Gastroesophageal sphincter (tissue), 3 donors: ENCODE results near the gene TARBP1.

Source experiments
- CTCF ChIP-seq, 4 experiments: fragments of 200-600 bp in 2 of 4; fragments of 450-650 bp in 2 of 4; sonication (generic) in 1 of 4; IDR thresholded peaks; one replicate each; pipeline ENCODE4 v1.5.1; 2017 to 2019; ENCODE audit warnings: antibody characterized with exemption in 4 of 4, mild to moderate bottlenecking in 2 of 4, moderate library complexity in 2 of 4
- POLR2AphosphoS5 ChIP-seq: sonication (generic); formaldehyde crosslinking; IDR thresholded peaks from one replicate; pipeline ENCODE4 v1.6.1; 2017; ENCODE audit warnings: antibody characterized with exemption

DNA sequence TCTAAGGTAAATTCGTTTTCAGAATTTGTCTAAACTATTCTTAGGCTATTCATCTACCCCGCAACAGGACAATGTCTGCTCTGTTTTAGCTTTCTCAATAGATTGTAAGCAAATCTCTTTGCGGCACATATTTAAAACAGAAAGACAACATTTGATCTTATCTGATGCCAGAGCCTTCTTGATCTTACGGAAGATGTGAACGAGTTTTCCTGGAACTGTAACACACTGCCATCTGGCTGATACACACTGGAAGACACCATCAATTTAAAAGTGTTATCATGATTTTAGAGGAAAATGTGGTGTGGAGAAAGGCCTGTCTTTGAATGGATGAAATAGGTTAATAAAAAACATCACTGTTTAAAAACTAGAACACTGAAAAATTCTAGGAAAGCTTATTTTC, 69.7 kb downstream of the TARBP1 start:
- TF ChIP-seq CTCF (IDR thresholded peaks at IDR 0.05), result no peak
- TF ChIP-seq POLR2AphosphoS5, result no peak
